Spleen (tissue), 11 donors: ENCODE measurements around the gene PRR16. TPM values are rescaled to one million over a fixed set of nuclear protein-coding genes. Genes with fewer than 3 reads are reported as not detected.

Source experiments
- DNase-seq: peaks from one replicate; pipeline ENCODE4 v3.0.0-alpha.2; 2020
- H3K27ac ChIP-seq, 8 donors: fragments of 200-600 bp; sonication (generic) in 7 of 8; 1 replicate in 4 of 8; 2 replicates in 4 of 8; pipeline versions ENCODE4 v1.5.0 to v1.8.0; 2016 to 2021; ENCODE audit warnings: inconsistent platforms in 4 of 8, mild to moderate bottlenecking in 4 of 8, moderate library complexity in 1 of 8
- H3K27me3 ChIP-seq, 7 donors: fragments of 200-600 bp; sonication (generic) in 6 of 7; replicated peaks in 1 of 7; 1 replicate in 4 of 7; 2 replicates in 3 of 7; pipeline versions ENCODE4 v1.5.0 to v1.8.0; 2016 to 2021; ENCODE audit warnings: inconsistent platforms in 3 of 7, mild to moderate bottlenecking in 1 of 7
- H3K36me3 ChIP-seq, 6 donors: fragments of 200-600 bp; sonication (generic) in 5 of 6; 1 replicate in 4 of 6; 2 replicates in 2 of 6; pipeline versions ENCODE4 v1.5.0 to v1.8.0; 2016 to 2021; ENCODE audit warnings: inconsistent platforms in 2 of 6
- H3K4me1 ChIP-seq, 6 donors: fragments of 200-600 bp; sonication (generic) in 5 of 6; 1 replicate in 3 of 6; 2 replicates in 3 of 6; pipeline versions ENCODE4 v1.5.0 to v1.8.0; 2016 to 2021; ENCODE audit warnings: inconsistent platforms in 3 of 6
- H3K4me3 ChIP-seq, 8 donors: fragments of 200-600 bp; sonication (generic) in 7 of 8; 1 replicate in 4 of 8; 2 replicates in 4 of 8; pipeline versions ENCODE4 v1.5.0 to v1.8.0; 2016 to 2021; ENCODE audit warnings: inconsistent platforms in 4 of 8, mild to moderate bottlenecking in 4 of 8, moderate library complexity in 2 of 8
- H3K9me3 ChIP-seq, 8 donors: fragments of 200-600 bp; sonication (generic) in 7 of 8; 1 replicate in 4 of 8; 2 replicates in 4 of 8; pipeline versions ENCODE4 v1.5.0 to v1.8.0; 2016 to 2021; ENCODE audit warnings: inconsistent platforms in 4 of 8
- CTCF ChIP-seq, 11 experiments: fragments of 200-600 bp in 7 of 11; fragments of 450-650 bp in 4 of 11; sonication (generic) in 4 of 11; IDR thresholded peaks in 8 of 11; conservative IDR thresholded peaks in 3 of 11; 1 replicate in 7 of 11; 2 replicates in 4 of 11; pipeline versions ENCODE4 v1.4.0 to v1.8.0; 2016 to 2021; ENCODE audit warnings: antibody characterized with exemption in 11 of 11, inconsistent platforms in 4 of 11, mild to moderate bottlenecking in 1 of 11
- POLR2A ChIP-seq, 3 donors: fragments of 450-650 bp; IDR thresholded peaks; one replicate each; pipeline ENCODE4 v1.5.1; 2017; ENCODE audit warnings: antibody characterized with exemption in 3 of 3, mild to moderate bottlenecking in 1 of 3
- POLR2AphosphoS5 ChIP-seq, 3 donors: sonication (generic); formaldehyde crosslinking; IDR thresholded peaks; one replicate each; pipeline ENCODE4 v1.5.1; 2017; ENCODE audit warnings: antibody characterized with exemption in 3 of 3
- WGBS, 5 donors: extraction: QIAGEN DNeasy Blood & Tissue Kit in 3 of 5; methylation state at CpG; one replicate each; pipeline versions ENCODE4 v1.1.5 to v1.1.7; 2013 to 2018; 5-methylcytosine and 5-hydroxymethylcytosine counted together
- intact Hi-C: fragments of 100-400 bp; cut with DNase I; formaldehyde crosslinking; loops from one replicate; pipeline ENCODE4 v1.15.0; 2023; ENCODE audit warnings: low total_unique reads
- polyA plus RNA-seq, 3 donors: library from polyadenylated mRNA; stranded (reverse); fragments of 200-250 nt; gene quantifications; one replicate each; pipeline ENCODE4 v1.2.1, GENCODE V29; 2013
- total RNA-seq, 7 donors: library from RNA; depleted of rRNA in 3 of 7; stranded (reverse); fragments of >200 nt in 3 of 7; fragmentation: NEBNext Ultra II Directional in 4 of 7; extraction: Animal tissue kit (Norgen Biotek cat#: 25700) in 4 of 7; gene quantifications; one replicate each; pipeline versions ENCODE4 v1.1.0 to v1.2.1, GENCODE V29; 2016 to 2021
- donor health status: healthy with polysubstance abuse.
- donor health status: DM: no; HTN: no; CAD: no; lungs with moderate emphysema.
- donor health status: DM: no; HTN: no; CAD: no.
- donor health status: Bipolar disorder and iron deficiency.
- donor health status: healthy.
- donor health status: DM: no; HTN: no; CAD: no.
- donor health status: DM: yes; HTN: yes; CAD: no.

Gene PRR16
- total and polyA plus RNA-seq, 10 donors: 0.61 to 4.5 (median 2.1) TPM

- DNase-seq: no peak
- WGBS, 5 donors: 85 to 90% (median 86%) methylated on average over 3 of the region's 3 CpGs
- H3K36me3 ChIP-seq: no peaks in the 10 kb centered on the region
- no peaks in the 10 kb centered on the region for H3K9me3 ChIP-seq
- no peaks in the 10 kb centered on the region for H3K27me3 ChIP-seq
- TF ChIP-seq POLR2A (IDR thresholded peaks at IDR 0.05) (no peak), CTCF (IDR thresholded peaks at IDR 0.05 in 8 of 11, conservative IDR thresholded peaks at IDR 0.05 in 3 of 11) (no peak), POLR2AphosphoS5 (IDR thresholded peaks at IDR 0.05) (no peak)
- intact Hi-C loops: no loop called here
- no peaks in the 10 kb centered on the region for H3K4me1 ChIP-seq
- no peak overlapping the region for H3K4me3 ChIP-seq
- no peak overlapping the region for H3K27ac ChIP-seq
Measured at GRCh38 chr5:120552638-120553037, 88.5 kb downstream of the PRR16 start.

GRCh38 chr5:120555345-120555744, 91.2 kb downstream of the PRR16 start:
- H3K36me3 ChIP-seq: no peaks in the 10 kb centered on the region
- H3K27ac ChIP-seq: no peak overlapping the region
- DNase-seq: no peak
- no peaks in the 10 kb centered on the region for H3K27me3 ChIP-seq
- H3K4me3 ChIP-seq: no peak overlapping the region
- 70 to 95% (median 85%) methylated on average over 2 of the region's 2 CpGs for WGBS, 5 donors
- H3K9me3 ChIP-seq: no peaks in the 10 kb centered on the region
- H3K4me1 ChIP-seq: no peaks in the 10 kb centered on the region
- TF ChIP-seq CTCF (IDR thresholded peaks at IDR 0.05 in 8 of 11, conservative IDR thresholded peaks at IDR 0.05 in 3 of 11): no peak
- no peak for TF ChIP-seq POLR2A (IDR thresholded peaks at IDR 0.05)
- no peak for TF ChIP-seq POLR2AphosphoS5 (IDR thresholded peaks at IDR 0.05)
- intact Hi-C loops: no loop called here

- Histone ChIP-seq H3K27ac (no peak overlapping the region), H3K4me3 (no peak overlapping the region), H3K27me3 (no peaks in the 10 kb centered on the region), H3K36me3 (no peaks in the 10 kb centered on the region), H3K9me3 (peaks cover 0 to 12% (median 0%) of the 10 kb centered on the region in 8 donors), H3K4me1 (no peaks in the 10 kb centered on the region)
- 83 to 96% (median 88%) methylated on average over 4 of the region's 4 CpGs for WGBS, 5 donors
- TF ChIP-seq POLR2A (IDR thresholded peaks at IDR 0.05) (no peak), CTCF (IDR thresholded peaks at IDR 0.05 in 8 of 11, conservative IDR thresholded peaks at IDR 0.05 in 3 of 11) (no peak), POLR2AphosphoS5 (IDR thresholded peaks at IDR 0.05) (no peak)
- no peak for DNase-seq
- intact Hi-C loops: no loop called here
Measured at GRCh38 chr5:120564013-120564412, 99.9 kb downstream of the PRR16 start.

- WGBS, 5 donors: 23 to 65% (median 51%) methylated on average over 1 of the region's 1 CpG
- no peaks in the 10 kb centered on the region for H3K36me3 ChIP-seq
- H3K4me3 ChIP-seq: no peak overlapping the region
- DNase-seq: no peak
- intact Hi-C loops: no loop called here
- no peak overlapping the region for H3K27ac ChIP-seq
- TF ChIP-seq POLR2A (IDR thresholded peaks at IDR 0.05): no peak
- H3K9me3 ChIP-seq: peaks cover 0 to 12% (median 0%) of the 10 kb centered on the region in 8 donors
- no peaks in the 10 kb centered on the region for H3K4me1 ChIP-seq
- H3K27me3 ChIP-seq: no peaks in the 10 kb centered on the region
Measured at GRCh38 chr5:120567066-120567465, 103.0 kb downstream of the PRR16 start.

DNA sequence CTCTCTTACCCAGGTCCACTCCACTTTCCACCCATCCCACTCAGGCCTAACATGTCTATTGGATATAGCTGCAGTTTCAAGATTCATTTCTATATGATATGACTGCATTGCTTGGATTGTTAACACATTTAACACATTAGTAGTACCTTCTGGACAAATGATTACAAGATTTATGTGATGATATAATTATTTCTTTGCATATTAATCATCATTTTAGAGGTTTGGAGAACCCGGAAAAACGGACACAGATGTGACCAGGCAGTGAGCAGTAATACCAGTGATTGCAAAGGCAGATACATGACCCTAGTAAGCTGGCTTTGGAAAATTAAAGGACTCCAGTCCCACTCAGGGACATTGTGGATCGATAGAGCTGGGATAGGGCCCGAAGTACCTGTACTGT, 103.8 kb downstream of the PRR16 start:
- Histone ChIP-seq H3K36me3 (no peaks in the 10 kb centered on the region), H3K27me3 (no peaks in the 10 kb centered on the region), H3K27ac (no peak overlapping the region), H3K4me3 (no peak overlapping the region), H3K9me3 (peaks cover 0 to 12% (median 0%) of the 10 kb centered on the region in 8 donors), H3K4me1 (no peaks in the 10 kb centered on the region)
- WGBS, 5 donors: 64 to 93% (median 79%) methylated on average over 4 of the region's 4 CpGs
- no peak for DNase-seq
- intact Hi-C loops: no loop called here
- TF ChIP-seq CTCF (IDR thresholded peaks at IDR 0.05 in 8 of 11, conservative IDR thresholded peaks at IDR 0.05 in 3 of 11) (no peak), POLR2AphosphoS5 (IDR thresholded peaks at IDR 0.05) (no peak), POLR2A (IDR thresholded peaks at IDR 0.05) (no peak)
